Calu3 (cell line): ENCODE results near the gene FAM240B. TPM values are rescaled to one million over a fixed set of nuclear protein-coding genes. Genes with fewer than 3 reads are reported as not detected.
A peak's percentile ranks its signal among the peaks of the same experiment; 100 is the strongest.

Experiments used
- BruUV-seq: library from RNA; stranded (reverse); fragments of 400-500 nt; replicated peaks from 2 replicates; lab custom pipeline; 2021; lab: Mats Ljungman, UMichigan
- CTCF ChIA-PET: fragments of 300-600 bp; sonication (Branson Sonifier 250); formaldehyde crosslinking; loops from one replicate; lab custom pipeline; 2022; ENCODE audit warnings: antibody characterized with exemption; lab: Charles Lee
- DNase-seq: peaks from one replicate; pipeline ENCODE4 v3.0.0; 2022
- H3K27ac Mint-ChIP-seq: one replicate; pipeline ENCODE4 v1.8.0; 2022; ENCODE audit warnings: mixed read lengths; ENCODE audit not compliant: unreplicated experiment
- H3K27me3 Mint-ChIP-seq: one replicate; pipeline ENCODE4 v1.8.0; 2022; ENCODE audit warnings: mixed read lengths; ENCODE audit not compliant: unreplicated experiment
- H3K36me3 Mint-ChIP-seq: one replicate; pipeline ENCODE4 v1.8.0; 2022; ENCODE audit warnings: mild to moderate bottlenecking, moderate library complexity, mixed read lengths; ENCODE audit not compliant: insufficient read depth, unreplicated experiment
- H3K4me1 Mint-ChIP-seq: one replicate; pipeline ENCODE4 v1.8.0; 2022; ENCODE audit warnings: mild to moderate bottlenecking, low read depth, mixed read lengths; ENCODE audit not compliant: unreplicated experiment
- H3K4me3 Mint-ChIP-seq: one replicate; pipeline ENCODE4 v1.8.0; 2022; ENCODE audit warnings: mild to moderate bottlenecking, low read depth, moderate library complexity, mixed read lengths; ENCODE audit not compliant: unreplicated experiment
- H3K9me3 Mint-ChIP-seq: one replicate; pipeline ENCODE4 v1.8.0; 2022; ENCODE audit warnings: low read depth, mixed read lengths; ENCODE audit not compliant: unreplicated experiment
- CTCF ChIP-seq: fragments of 200-600 bp; IDR thresholded peaks from one replicate; pipeline ENCODE4 v1.8.0; 2022; ENCODE audit warnings: antibody characterized with exemption; ENCODE audit not compliant: unreplicated experiment
- intact Hi-C: fragments of 100-400 bp; cut with micrococcal nuclease; formaldehyde crosslinking; loops from one replicate; pipeline ENCODE4 v1.10.0; 2022; ENCODE audit not compliant: unreplicated experiment
- total RNA-seq: library from RNA; stranded (reverse); gene quantifications from 2 replicates; pipeline ENCODE4 v1.2.3, GENCODE V29; 2022

FAM240B gene
- total RNA-seq, 1 experiment from 2014 or later = not detected

- Mint-ChIP-seq H3K9me3 (no peaks in the 10 kb centered on the region), H3K27ac (no peak overlapping the region), H3K36me3 (no peaks in the 10 kb centered on the region), H3K4me3 (no peak overlapping the region), H3K4me1 (no peaks in the 10 kb centered on the region), H3K27me3 (no peaks in the 10 kb centered on the region)
- CTCF ChIA-PET = no interaction called here
- no peak for TF ChIP-seq CTCF
- no TSS peak for BruUV-seq
- no peak for DNase-seq
- intact Hi-C loops = no loop called here
Observed at GRCh38 chr9:38707885-38708637, 11.9 kb downstream of the FAM240B start.

- Mint-ChIP-seq H3K9me3 (no peaks in the 10 kb centered on the region), H3K27me3 (no peaks in the 10 kb centered on the region), H3K4me1 (no peaks in the 10 kb centered on the region), H3K27ac (no peak overlapping the region), H3K36me3 (no peaks in the 10 kb centered on the region), H3K4me3 (no peak overlapping the region)
- CTCF ChIA-PET = no interaction called here
- TF ChIP-seq CTCF = no peak
- intact Hi-C loops = no loop called here
- no peak for DNase-seq
- BruUV-seq = no TSS peak
Observed at GRCh38 chr9:38706493-38706892, 13.4 kb downstream of the FAM240B start.

GRCh38 chr9:38705917-38706316 lies 14.0 kb downstream of the FAM240B start:
- Mint-ChIP-seq H3K9me3 (no peaks in the 10 kb centered on the region), H3K27me3 (no peaks in the 10 kb centered on the region), H3K36me3 (no peaks in the 10 kb centered on the region), H3K4me1 (no peaks in the 10 kb centered on the region), H3K4me3 (no peak overlapping the region), H3K27ac (no peak overlapping the region)
- TF ChIP-seq CTCF = no peak
- CTCF ChIA-PET = no interaction called here
- no peak for DNase-seq
- BruUV-seq = no TSS peak
- intact Hi-C loops = no loop called here

- no peaks in the 10 kb centered on the region for H3K36me3 Mint-ChIP-seq
- DNase-seq = peak; percentile 1
- no peaks in the 10 kb centered on the region for H3K27me3 Mint-ChIP-seq
- CTCF ChIA-PET = no interaction called here
- TF ChIP-seq CTCF = no peak
- H3K9me3 Mint-ChIP-seq = no peaks in the 10 kb centered on the region
- H3K27ac Mint-ChIP-seq = no peak overlapping the region
- intact Hi-C loops = no loop called here
- H3K4me1 Mint-ChIP-seq = no peaks in the 10 kb centered on the region
- no peak overlapping the region for H3K4me3 Mint-ChIP-seq
- BruUV-seq = no TSS peak
Observed at GRCh38 chr9:38700695-38701094, 19.2 kb downstream of the FAM240B start.
